ENCODE results near the gene ALX1.

The ALX1 gene

DNA sequence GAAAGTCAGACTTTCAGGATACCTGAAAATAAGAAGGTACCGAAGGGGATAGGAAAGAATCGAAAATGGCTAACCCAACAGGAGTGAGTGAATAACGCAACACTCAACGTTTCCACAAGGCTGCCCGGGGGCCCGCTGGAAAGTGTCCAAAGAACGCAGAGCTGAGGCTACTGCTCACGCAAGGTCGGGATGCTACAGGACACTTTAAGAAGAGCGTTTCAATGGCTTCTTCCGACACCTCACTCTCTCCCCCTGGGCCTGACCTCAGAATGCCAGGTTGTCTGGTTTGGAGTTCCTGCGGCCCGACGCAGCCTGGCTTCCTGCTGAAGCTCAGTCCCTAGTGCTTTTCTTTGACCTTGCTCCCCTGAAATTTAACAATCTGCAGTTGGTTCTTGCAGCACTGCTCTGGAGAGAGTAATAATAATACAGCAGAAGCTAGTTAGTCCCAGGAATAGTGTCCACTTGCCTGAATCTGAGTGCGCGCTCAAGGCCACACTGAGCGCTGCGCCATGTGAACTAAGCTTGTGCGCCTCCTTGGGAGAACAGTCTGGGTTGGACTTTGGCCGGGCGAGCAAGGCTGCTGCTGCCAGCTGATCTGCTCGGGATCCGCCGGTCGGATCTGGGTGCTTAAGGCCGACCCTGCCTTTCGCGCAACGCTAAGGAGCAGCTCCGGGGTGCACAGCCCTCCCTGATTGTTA, 2.0 kb upstream of the ALX1 start:
- Histone ChIP-seq H4K20me1 (ENCODE audit: insufficient read depth, low read length) (no peaks in the 10 kb centered on the region), H2AFZ (ENCODE audit: low read depth, low read length) (no peak overlapping the region)
- TF ChIP-seq, protein P1, sequence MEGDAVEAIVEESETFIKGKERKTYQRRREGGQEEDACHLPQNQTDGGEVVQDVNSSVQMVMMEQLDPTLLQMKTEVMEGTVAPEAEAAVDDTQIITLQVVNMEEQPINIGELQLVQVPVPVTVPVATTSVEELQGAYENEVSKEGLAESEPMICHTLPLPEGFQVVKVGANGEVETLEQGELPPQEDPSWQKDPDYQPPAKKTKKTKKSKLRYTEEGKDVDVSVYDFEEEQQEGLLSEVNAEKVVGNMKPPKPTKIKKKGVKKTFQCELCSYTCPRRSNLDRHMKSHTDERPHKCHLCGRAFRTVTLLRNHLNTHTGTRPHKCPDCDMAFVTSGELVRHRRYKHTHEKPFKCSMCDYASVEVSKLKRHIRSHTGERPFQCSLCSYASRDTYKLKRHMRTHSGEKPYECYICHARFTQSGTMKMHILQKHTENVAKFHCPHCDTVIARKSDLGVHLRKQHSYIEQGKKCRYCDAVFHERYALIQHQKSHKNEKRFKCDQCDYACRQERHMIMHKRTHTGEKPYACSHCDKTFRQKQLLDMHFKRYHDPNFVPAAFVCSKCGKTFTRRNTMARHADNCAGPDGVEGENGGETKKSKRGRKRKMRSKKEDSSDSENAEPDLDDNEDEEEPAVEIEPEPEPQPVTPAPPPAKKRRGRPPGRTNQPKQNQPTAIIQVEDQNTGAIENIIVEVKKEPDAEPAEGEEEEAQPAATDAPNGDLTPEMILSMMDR (IDR thresholded peaks at IDR 0.05; ENCODE audit: low read depth, low read length): no peak
- TF ChIP-seq EZH2phosphoT487 (IDR thresholded peaks at IDR 0.05; ENCODE audit: low read depth): no peak

DNA sequence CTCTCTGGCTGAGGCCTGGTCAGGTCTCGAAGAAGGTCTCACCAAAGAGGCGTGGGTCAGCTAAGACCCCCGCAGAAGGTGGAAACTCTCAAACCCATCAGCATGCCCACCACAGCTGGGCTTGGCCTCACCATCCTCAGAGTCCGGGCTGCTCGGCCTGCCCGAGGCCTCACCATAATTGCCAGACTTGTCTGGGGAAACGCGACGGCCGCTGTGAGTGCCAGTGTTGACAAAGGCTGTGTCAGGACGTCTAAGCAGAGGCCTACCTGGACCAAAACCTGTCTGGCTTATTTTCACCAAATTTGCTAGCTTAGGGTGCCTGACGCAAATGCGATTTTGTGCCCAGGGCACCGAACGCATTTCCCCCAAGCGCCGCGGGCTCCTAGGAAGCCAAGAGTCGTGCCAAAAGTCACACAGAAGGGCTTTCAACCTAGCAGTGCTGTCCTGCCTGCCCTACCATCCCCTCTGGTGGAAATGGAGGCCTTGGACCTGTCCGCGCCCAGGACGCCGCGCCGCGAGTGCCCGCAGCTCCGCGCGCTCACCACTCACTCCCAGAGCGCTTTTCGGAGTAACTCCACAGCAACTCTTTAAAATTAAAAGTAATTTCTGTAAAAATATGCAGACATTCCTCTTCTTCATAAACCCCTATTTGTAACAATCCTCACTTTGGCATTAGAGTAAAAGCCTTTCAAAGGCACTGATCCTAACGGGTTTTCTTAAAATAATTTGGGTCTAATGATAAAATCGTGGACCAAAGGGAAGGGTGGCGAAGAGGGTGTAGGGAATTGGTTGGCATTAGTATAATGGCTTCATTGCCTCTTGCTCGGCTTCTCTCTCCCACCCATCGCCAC, 1.2 kb upstream of the ALX1 start:
- Histone ChIP-seq H3K27me3 (ENCODE audit: low read depth, low read length) (no peaks in the 10 kb centered on the region), H3K27ac (ENCODE audit: low read length) (no peak overlapping the region), H3K36me3 (replicated peaks; ENCODE audit: low read depth, low read length) (no peaks in the 10 kb centered on the region), H3K4me2 (ENCODE audit: low read length) (no peak overlapping the region), H3K4me1 (ENCODE audit: low read length) (no peaks in the 10 kb centered on the region), H3K9ac (ENCODE audit: low read length) (no peak overlapping the region), H4K20me1 (ENCODE audit: insufficient read depth, low read length) (no peaks in the 10 kb centered on the region), H3K79me2 (ENCODE audit: low read length) (no peaks in the 10 kb centered on the region), H2AFZ (ENCODE audit: low read depth, low read length) (no peak overlapping the region), H3K4me3 (ENCODE audit: low read length) (no peak overlapping the region), H3K9me3 (ENCODE audit: insufficient read depth, low read length) (no peaks in the 10 kb centered on the region)
- no peak for TF ChIP-seq EZH2phosphoT487 (IDR thresholded peaks at IDR 0.05; ENCODE audit: low read depth)
- TF ChIP-seq, protein P1 (IDR thresholded peaks at IDR 0.05; ENCODE audit: low read depth, low read length): no peak

More for the DNA sequence above, 2.0 kb upstream of the ALX1 start:
- Histone ChIP-seq H3K79me2 (ENCODE audit: low read length) (no peaks in the 10 kb centered on the region), H3K4me1 (ENCODE audit: low read length) (no peaks in the 10 kb centered on the region), H3K36me3 (replicated peaks; ENCODE audit: low read depth, low read length) (no peaks in the 10 kb centered on the region), H3K4me3 (ENCODE audit: low read length) (no peak overlapping the region), H3K27ac (ENCODE audit: low read length) (no peak overlapping the region), H3K9me3 (ENCODE audit: insufficient read depth, low read length) (no peaks in the 10 kb centered on the region), H3K4me2 (ENCODE audit: low read length) (no peak overlapping the region), H3K27me3 (ENCODE audit: low read depth, low read length) (no peaks in the 10 kb centered on the region), H3K9ac (ENCODE audit: low read length) (no peak overlapping the region)

DNA sequence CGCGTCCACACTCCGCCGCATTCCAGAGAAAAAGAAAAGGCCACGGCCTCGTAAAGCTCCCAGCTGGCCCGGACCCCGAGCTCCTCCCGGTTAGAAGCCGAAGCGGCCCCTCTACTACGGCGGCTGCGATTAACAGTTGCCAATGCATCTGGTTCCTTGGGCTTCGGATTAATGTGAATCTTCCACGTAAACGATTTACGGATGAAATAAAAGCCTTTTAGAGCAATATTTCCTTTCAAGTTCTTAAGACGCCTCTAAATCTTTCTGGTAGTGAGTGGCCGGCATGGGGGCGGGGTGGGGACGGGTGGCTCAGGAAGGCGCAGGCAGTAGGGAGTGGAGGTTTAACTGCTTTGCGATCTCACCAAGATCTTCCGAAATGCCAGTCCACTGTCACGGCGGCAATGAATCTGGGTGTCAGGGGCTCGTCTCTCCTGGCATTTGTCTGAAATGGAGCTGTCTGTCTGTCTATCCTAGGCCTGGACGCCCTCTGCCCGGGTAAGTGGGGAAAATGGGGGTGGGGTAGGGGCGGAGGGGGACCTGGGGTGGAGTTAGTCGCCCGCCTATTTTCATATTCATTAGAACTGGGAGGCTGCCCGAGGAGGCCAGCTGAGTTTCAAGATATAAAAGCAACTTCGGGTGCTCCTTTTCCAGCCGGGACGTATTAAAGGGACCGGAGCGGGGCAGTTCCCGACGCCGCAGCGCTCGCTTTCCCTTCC, 413 bp upstream of the ALX1 start:
- no peak overlapping the region for H2AFZ ChIP-seq (ENCODE audit: low read depth, low read length)
- TF ChIP-seq, protein P1 (IDR thresholded peaks at IDR 0.05; ENCODE audit: low read depth, low read length): no peak
- TF ChIP-seq EZH2phosphoT487 (IDR thresholded peaks at IDR 0.05; ENCODE audit: low read depth): no peak
- H3K4me3 ChIP-seq (ENCODE audit: low read length): no peak overlapping the region
- H3K4me2 ChIP-seq (ENCODE audit: low read length): no peak overlapping the region
- H3K27ac ChIP-seq (ENCODE audit: low read length): no peak overlapping the region
- H3K36me3 ChIP-seq (replicated peaks; ENCODE audit: low read depth, low read length): no peaks in the 10 kb centered on the region
- H3K79me2 ChIP-seq (ENCODE audit: low read length): no peaks in the 10 kb centered on the region
- H3K4me1 ChIP-seq (ENCODE audit: low read length): no peaks in the 10 kb centered on the region
- no peak overlapping the region for H3K9ac ChIP-seq (ENCODE audit: low read length)
- H3K27me3 ChIP-seq (ENCODE audit: low read depth, low read length): no peaks in the 10 kb centered on the region
- no peaks in the 10 kb centered on the region for H4K20me1 ChIP-seq (ENCODE audit: insufficient read depth, low read length)
- no peaks in the 10 kb centered on the region for H3K9me3 ChIP-seq (ENCODE audit: insufficient read depth, low read length)

Measured in OCI-LY3 (cell line).